ENCODE data around the gene FOXP1. TPM values are rescaled to one million over a fixed set of nuclear protein-coding genes. Genes with fewer than 3 reads are reported as not detected.

The FOXP1 gene
- polyA plus RNA-seq, 6 donors from 2014 or later = 441 to 620 (median 523) TPM

DNA sequence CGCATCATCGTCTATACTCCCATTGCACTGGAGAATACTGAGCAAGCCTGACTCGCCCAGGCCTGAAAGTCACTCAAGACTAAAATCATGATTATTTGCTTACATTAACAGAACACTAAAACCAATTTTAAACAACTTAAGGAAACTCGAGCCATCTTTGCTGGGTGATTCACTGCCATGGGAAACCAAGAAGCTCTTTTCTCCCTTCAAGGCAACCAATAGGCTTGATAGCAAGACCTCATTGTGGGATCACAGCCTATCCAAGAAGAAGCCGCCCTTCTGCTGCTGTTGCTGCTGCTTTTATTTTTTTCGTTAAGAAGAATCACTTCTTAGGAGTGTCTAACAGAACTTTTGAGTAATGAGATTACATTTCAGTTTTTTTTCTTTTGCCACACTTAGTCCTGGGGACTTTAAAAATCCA lies 479.4 kb downstream of the FOXP1 start:
- peaks cover 16 to 22% of the 10 kb centered on the region in 2 donors for H3K36me3 Mint-ChIP-seq
- H3K27me3 Mint-ChIP-seq = no peaks in the 10 kb centered on the region
- DNase-seq = no peak
- peak overlapping the region in 5 of 6 donors; percentile 47 to 79 (median 74) for H3K27ac Mint-ChIP-seq
- no peak for ATAC-seq (ENCODE audit: low read depth in 2 of 2)
- H3K4me3 Mint-ChIP-seq = no peak overlapping the region
- peaks cover 46 to 66% (median 64%) of the 10 kb centered on the region in 3 donors for H3K4me1 Mint-ChIP-seq
- no peaks in the 10 kb centered on the region for H3K9me3 Mint-ChIP-seq

DNA sequence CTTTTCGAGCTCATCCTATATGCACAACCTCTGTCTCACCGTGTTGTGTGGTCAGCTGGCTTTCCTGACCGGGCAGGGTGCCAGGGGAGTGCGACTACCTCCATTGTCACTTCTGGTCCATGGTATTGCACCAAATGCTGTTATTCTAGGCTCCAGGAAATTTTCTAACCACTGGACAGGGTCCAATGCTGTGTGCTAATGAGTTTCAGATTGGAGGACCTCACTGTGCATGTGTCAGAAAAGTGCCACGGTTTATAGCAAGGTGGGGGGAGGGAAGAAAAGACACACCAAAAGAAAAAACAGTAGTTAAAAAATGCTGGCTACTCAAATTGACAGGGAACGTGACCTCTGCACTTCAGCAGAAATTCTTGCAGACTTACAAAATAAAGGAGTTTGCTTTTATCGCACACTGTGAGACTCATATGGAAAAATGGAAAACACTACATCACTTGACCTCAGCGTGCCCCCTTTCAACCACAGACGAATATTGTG lies 480.1 kb downstream of the FOXP1 start:
- no peak for DNase-seq
- H3K4me3 Mint-ChIP-seq = no peak overlapping the region
- H3K36me3 Mint-ChIP-seq = peaks cover 14 to 20% of the 10 kb centered on the region in 2 donors
- ATAC-seq (ENCODE audit: low read depth in 2 of 2) = no peak
- no peaks in the 10 kb centered on the region for H3K27me3 Mint-ChIP-seq
- H3K4me1 Mint-ChIP-seq = peaks cover 43 to 61% (median 60%) of the 10 kb centered on the region in 3 donors
- no peaks in the 10 kb centered on the region for H3K9me3 Mint-ChIP-seq
- H3K27ac Mint-ChIP-seq = peak overlapping the region in 5 of 6 donors; percentile 18 to 79 (median 65)

DNA sequence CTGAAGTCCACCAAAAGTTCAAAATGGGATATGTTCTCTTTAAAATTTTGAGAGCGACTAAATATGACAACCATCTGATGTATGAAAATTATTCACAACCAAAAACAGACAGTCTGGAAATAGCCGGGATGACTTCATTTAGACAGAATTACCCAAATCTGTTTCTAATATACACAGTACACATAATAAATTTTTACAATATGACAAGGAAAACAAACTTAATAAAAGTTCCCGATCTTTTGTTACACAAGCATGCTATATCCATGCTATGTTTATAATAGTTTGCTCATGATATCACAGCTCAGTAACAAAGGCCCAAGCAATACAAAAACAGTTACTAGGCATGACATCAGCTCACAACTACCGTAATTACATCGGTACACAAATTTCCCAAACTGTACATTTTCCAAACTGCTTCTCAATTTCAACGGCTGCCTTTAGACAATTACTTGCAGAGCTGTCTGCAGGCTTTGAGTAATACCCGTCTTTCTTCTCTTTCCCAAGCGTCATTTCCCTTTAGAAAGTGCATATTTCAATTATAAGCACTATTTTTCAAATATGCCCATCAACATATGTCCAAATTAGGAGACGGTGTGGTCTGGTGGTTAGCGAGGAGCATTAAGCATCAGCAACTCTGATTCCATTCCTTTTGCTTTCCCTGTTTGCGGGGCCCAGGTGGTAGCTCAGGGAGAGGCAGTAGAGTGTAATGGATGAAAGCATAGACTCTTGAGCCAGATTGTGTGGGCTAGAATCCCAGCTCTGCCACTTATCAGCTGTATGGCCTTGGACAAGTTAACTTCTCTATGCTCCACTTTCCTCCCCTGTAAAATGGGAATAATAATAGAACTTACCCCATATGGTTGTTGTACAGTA lies 481.2 kb downstream of the FOXP1 start:
- peaks cover 14 to 22% of the 10 kb centered on the region in 2 donors for H3K36me3 Mint-ChIP-seq
- no peak overlapping the region for H3K4me3 Mint-ChIP-seq
- H3K9me3 Mint-ChIP-seq = no peaks in the 10 kb centered on the region
- peaks cover 50 to 56% (median 55%) of the 10 kb centered on the region in 3 donors for H3K4me1 Mint-ChIP-seq
- peak overlapping the region in 5 of 6 donors; percentile 36 to 94 (median 86) for H3K27ac Mint-ChIP-seq
- ATAC-seq (ENCODE audit: low read depth in 2 of 2) = no peak
- DNase-seq = no peak
- no peaks in the 10 kb centered on the region for H3K27me3 Mint-ChIP-seq

DNA sequence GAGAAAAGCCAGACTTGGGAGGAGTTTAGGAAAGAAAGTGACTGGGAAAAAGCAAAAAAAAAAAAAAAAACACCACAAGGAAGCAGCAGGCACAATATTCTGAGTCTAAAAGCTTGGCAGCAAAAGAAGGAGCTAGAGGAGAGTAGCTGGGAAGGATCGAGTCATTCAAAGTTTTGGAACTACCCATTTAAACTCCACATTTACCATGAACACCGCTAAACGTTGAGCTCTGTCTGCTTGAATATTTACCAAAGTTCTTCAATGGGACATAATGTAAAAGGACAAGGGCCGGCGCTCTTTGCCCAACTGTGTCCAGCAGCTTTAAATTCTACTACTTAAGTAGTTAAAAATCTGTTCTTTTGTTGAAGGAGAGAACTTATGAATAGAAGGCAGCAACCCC lies 481.9 kb downstream of the FOXP1 start:
- H3K4me3 Mint-ChIP-seq = peak overlapping the region in 2 of 8 donors; percentile 13 to 34
- DNase-seq (no peak), ATAC-seq (ENCODE audit: low read depth in 2 of 2) (no peak)
- H3K27me3 Mint-ChIP-seq = no peaks in the 10 kb centered on the region
- H3K36me3 Mint-ChIP-seq = peaks cover 14 to 25% of the 10 kb centered on the region in 2 donors
- H3K4me1 Mint-ChIP-seq = peaks cover 53 to 60% (median 57%) of the 10 kb centered on the region in 3 donors
- H3K9me3 Mint-ChIP-seq = no peaks in the 10 kb centered on the region
- H3K27ac Mint-ChIP-seq = peak overlapping the region; percentile 8 to 94 (median 87)

DNA sequence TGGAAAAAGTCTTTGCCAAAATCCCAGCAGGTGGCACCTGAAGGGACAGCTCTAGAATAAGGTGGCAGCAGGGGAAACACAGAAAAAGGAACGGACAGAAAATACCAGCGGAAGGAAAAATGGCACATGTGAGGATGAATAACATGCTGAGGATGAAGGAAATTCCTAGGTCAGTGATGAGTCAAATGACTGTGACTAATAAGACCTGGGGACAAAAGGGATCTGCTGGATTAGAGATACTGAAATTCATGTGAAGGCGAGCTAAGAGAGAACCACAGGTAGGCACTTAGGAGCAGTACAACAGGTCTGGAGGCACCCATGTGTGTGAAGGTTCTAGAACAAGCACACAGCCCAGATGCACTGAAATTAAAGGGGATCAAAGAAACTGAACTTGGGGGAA lies 482.5 kb downstream of the FOXP1 start:
- no peak for ATAC-seq (ENCODE audit: low read depth in 2 of 2)
- Mint-ChIP-seq H3K27ac (peak overlapping the region; percentile 78 to 94 (median 88)), H3K9me3 (no peaks in the 10 kb centered on the region), H3K27me3 (no peaks in the 10 kb centered on the region), H3K4me3 (peak overlapping the region in 2 of 8 donors; percentile 13 to 34), H3K36me3 (peaks cover 14 to 25% of the 10 kb centered on the region in 2 donors), H3K4me1 (peaks cover 57 to 64% (median 60%) of the 10 kb centered on the region in 3 donors)
- no peak for DNase-seq

DNA sequence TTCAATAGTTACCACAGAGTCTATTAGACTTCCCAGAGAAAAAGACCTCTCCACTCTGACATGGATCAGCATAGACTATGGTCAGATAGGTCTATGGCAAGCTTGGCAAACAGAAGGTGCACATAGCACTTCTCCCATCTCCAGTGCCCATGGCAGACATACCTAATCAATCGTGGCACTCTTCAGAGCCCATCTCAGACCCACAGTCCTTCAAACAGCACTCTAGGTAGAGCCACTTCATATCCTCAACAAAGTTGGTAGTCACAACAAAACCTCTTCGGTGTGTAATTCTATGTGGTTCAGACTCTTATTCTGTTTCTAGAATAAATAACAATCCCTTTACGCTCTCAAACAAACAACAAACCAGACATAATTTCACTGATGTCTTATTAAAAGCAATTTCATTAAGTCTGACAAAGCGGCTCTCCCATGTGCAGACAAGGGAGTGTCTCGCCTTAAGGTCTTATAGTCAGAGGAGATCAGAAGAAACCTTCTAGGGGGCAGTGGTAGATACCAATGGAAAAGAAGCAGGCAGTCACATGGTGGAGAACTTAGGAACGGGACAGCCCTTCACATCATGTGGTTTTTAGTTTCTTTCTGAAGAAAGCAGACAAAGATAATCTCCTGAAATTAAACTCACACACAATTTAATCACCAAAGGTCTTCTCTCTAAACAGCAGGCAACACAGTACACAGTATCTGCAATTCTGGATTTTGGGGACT lies 483.4 kb downstream of the FOXP1 start:
- peaks cover 48 to 67% (median 64%) of the 10 kb centered on the region in 3 donors for H3K4me1 Mint-ChIP-seq
- peak overlapping the region in 2 of 8 donors; percentile 26 to 48 for H3K4me3 Mint-ChIP-seq
- DNase-seq (no peak), ATAC-seq (ENCODE audit: low read depth in 2 of 2) (no peak)
- H3K9me3 Mint-ChIP-seq = no peaks in the 10 kb centered on the region
- H3K27me3 Mint-ChIP-seq = no peaks in the 10 kb centered on the region
- peak overlapping the region; percentile 65 to 94 (median 87) for H3K27ac Mint-ChIP-seq
- peaks cover 23 to 32% of the 10 kb centered on the region in 2 donors for H3K36me3 Mint-ChIP-seq

DNA sequence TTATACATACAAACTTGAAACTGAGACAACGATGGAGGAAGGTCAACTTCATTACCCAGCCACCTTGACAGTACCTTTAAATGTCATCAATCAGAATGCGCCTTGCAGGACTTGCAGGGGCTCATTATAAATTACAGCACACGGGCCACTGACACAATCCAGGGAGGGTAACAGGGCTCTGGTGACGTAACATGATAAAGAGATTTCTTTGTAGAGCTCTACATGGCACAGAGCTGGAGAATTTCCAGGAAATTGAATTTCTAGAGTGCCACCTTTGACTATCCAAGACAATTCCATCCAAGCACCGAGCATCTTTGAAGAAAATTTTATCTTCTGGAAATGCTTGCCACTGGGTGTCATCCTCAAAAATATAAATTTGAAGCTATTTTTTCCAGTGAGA lies 486.0 kb downstream of the FOXP1 start:
- H3K4me1 Mint-ChIP-seq = peaks cover 50 to 75% (median 61%) of the 10 kb centered on the region in 3 donors
- no peaks in the 10 kb centered on the region for H3K27me3 Mint-ChIP-seq
- H3K27ac Mint-ChIP-seq = peak overlapping the region in 3 of 6 donors; percentile 34 to 74 (median 56)
- ATAC-seq (ENCODE audit: low read depth in 2 of 2) = no peak
- peaks cover 33 to 39% of the 10 kb centered on the region in 2 donors for H3K36me3 Mint-ChIP-seq
- H3K9me3 Mint-ChIP-seq = no peaks in the 10 kb centered on the region
- no peak for DNase-seq
- H3K4me3 Mint-ChIP-seq = no peak overlapping the region

DNA sequence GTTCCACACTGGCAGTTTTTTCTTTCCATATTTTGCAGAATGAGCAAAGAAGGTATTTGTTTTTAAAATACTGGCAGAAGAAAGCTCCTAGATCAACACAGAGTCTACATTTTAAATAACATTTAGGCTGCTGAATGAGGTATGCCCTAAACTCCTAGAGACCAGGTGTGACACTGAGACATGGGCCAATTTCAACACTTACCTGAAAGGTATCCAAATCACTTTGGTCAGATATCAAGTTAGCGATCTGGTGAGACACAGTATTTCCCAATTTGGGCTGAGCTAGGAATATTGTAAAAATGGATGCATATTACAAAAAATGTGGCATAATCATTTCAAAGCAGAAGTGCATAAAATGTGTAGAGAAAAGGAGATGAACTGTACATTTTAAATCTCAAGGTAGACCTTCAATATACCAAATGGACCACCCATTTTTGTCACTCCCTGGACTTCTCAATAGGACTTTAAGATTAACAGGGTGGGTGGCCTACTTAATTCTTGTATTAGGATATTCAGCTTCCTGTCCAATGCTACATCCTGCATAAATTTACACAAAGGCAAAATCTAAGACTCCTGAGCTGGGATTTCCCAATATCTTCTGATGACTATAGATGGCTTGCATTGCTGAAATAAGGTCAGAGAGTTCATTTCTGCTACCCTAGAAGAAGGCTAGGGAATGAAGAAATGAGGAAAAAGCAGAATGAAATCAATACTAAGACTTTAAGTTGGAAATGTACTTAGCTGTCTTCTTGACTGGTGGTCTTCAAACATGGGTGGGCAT lies 487.8 kb downstream of the FOXP1 start:
- H3K9me3 Mint-ChIP-seq = no peaks in the 10 kb centered on the region
- peak overlapping the region in 1 of 8 donors; percentile 48 for H3K4me3 Mint-ChIP-seq
- peaks cover 23 to 30% of the 10 kb centered on the region in 2 donors for H3K36me3 Mint-ChIP-seq
- no peak for DNase-seq
- ATAC-seq (ENCODE audit: low read depth in 2 of 2) = no peak
- H3K4me1 Mint-ChIP-seq = peaks cover 45 to 77% (median 58%) of the 10 kb centered on the region in 3 donors
- H3K27me3 Mint-ChIP-seq = no peaks in the 10 kb centered on the region
- H3K27ac Mint-ChIP-seq = peak overlapping the region; percentile 5 to 94 (median 56)

DNA sequence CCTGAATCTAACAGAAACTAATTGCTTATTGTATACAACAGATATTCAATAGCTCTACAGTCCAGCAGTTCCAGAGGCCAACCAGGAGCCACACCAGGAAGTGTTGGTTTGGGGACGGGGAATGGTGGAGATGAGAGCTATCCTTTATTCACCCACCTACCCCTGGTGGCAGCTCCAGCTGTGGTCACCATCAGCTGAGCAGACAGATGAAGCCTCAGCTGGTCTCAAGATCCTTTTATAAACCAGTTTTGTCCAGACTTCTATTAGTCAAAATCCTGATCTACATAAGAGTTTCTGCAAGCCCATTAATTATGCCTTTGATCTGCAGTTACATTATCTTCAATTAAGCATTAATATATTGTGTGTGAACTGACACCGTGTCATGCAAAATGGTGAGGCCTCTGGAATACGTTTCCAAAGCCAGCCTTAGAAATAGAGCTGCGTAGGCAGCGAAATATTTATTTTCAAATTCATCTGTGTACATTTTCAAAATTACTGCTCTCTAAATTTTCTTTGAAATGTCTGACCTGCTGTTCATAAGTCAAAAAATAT lies 488.8 kb downstream of the FOXP1 start:
- Mint-ChIP-seq H3K27ac (peak overlapping the region in 5 of 6 donors; percentile 5 to 94 (median 91)), H3K4me3 (no peak overlapping the region), H3K4me1 (peaks cover 44 to 77% (median 58%) of the 10 kb centered on the region in 3 donors), H3K9me3 (no peaks in the 10 kb centered on the region), H3K27me3 (no peaks in the 10 kb centered on the region), H3K36me3 (peaks cover 19 to 23% of the 10 kb centered on the region in 2 donors)
- DNase-seq = no peak
- no peak for ATAC-seq (ENCODE audit: low read depth in 2 of 2)

DNA sequence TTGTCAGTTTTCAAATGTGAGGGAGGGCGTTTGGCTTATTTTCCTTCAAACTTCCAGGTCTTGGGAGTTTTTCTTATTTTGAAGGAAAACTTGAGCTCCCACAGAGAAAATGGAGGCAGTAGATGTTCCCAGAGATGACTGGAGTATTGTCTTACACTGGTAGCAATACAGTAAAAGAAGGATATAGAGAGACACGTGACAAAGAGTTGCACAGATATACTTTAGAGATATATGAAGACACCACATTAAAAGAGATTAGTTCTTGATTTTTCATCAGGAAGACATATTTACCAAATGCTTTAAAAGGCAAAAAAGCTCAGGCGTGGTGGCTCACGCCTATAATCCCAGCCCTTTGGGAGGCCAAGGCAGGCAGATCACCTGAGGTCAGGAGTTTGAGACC lies 490.9 kb downstream of the FOXP1 start:
- Mint-ChIP-seq H3K9me3 (peaks cover 0 to 4% (median 0%) of the 10 kb centered on the region in 7 donors), H3K4me1 (peaks cover 57 to 92% (median 75%) of the 10 kb centered on the region in 3 donors), H3K36me3 (peaks cover 19 to 29% of the 10 kb centered on the region in 2 donors)

DNA sequence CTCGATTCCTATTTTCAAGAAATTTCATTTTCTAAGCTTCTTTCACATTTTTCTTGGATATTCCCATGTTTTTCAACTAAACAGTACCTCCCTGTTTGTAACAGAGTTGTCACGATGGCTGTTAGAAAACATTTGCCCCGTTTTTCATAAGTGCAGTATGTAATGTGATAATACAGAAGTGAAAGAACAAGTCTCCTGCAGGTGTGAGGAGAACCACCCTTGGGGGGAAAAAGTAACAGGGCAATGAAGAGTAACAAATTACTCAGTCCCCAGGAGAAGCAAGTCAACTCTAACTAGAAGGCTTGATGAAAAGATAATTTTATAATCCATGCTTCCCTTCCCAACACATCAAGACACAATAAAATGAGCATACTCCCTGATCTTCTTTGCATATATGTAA lies 493.3 kb downstream of the FOXP1 start:
- no peaks in the 10 kb centered on the region for H3K27me3 Mint-ChIP-seq
- H3K4me3 Mint-ChIP-seq = peak overlapping the region; percentile 50 to 84 (median 74)
- peaks cover 17 to 19% of the 10 kb centered on the region in 2 donors for H3K36me3 Mint-ChIP-seq
- peaks cover 0 to 5% (median 0%) of the 10 kb centered on the region in 7 donors for H3K9me3 Mint-ChIP-seq
- ATAC-seq (ENCODE audit: low read depth in 2 of 2) (peak; percentile 49 to 68), DNase-seq (peak; percentile 74)
- H3K27ac Mint-ChIP-seq = peak overlapping the region; percentile 94 to 99 (median 98)
- H3K4me1 Mint-ChIP-seq = peaks cover 62 to 85% (median 72%) of the 10 kb centered on the region in 3 donors

More for the DNA sequence above, 490.9 kb downstream of the FOXP1 start:
- ATAC-seq (ENCODE audit: low read depth in 2 of 2) (no peak), DNase-seq (no peak)
- peak overlapping the region in 6 of 8 donors; percentile 36 to 86 (median 57) for H3K4me3 Mint-ChIP-seq
- H3K27ac Mint-ChIP-seq = peak overlapping the region; percentile 86 to 97 (median 94)
- H3K27me3 Mint-ChIP-seq = no peaks in the 10 kb centered on the region

DNA sequence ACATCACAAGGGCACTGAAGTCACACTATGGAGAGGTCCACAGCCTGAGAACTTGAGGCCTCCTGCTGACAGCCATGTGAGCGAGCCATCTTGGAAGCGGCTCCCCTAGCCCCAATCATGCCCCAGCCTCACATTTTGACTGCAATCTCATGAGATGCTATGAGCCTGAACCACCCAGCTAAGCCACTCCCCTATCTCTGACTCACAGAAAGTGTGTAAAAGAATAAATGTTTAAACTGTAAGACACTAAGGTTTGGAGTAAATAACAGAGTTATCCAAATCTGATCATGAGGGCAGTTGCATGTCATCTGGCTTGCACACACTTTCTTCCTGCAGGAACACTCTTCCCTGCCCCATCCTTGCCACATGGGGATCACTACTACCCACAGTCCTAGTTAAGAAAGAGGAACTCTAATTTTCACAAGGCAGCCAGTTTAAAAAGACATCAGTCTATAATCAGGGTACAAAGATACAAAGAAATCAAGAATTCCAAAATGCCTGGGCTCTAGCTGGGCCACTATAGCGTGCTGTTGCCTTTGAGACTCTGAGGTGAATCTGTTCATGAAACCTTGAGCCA lies 494.2 kb downstream of the FOXP1 start:
- Mint-ChIP-seq H3K9me3 (peaks cover 0 to 5% (median 0%) of the 10 kb centered on the region in 7 donors), H3K27me3 (no peaks in the 10 kb centered on the region), H3K36me3 (peaks cover 9 to 14% of the 10 kb centered on the region in 2 donors), H3K4me1 (peaks cover 60 to 85% (median 74%) of the 10 kb centered on the region in 3 donors), H3K27ac (peak overlapping the region; percentile 90 to 99 (median 97)), H3K4me3 (peak overlapping the region in 7 of 8 donors; percentile 38 to 84 (median 69))
- no peak for DNase-seq
- no peak for ATAC-seq (ENCODE audit: low read depth in 2 of 2)

Measured in naive B cell (primary cell).